H1 (cell line): ENCODE results near the gene XAGE3. TPM values are rescaled to one million over a fixed set of nuclear protein-coding genes. Genes with fewer than 3 reads are reported as not detected.
"Not testable (repeated sequence)": the region's sequence is repeated elsewhere in the genome, so short reads cannot be mapped to it uniquely, and the experiment has no call there.

Source experiments
- CTCF ChIA-PET: fragments of 300-600 bp; sonication (Branson Sonifier 250); formaldehyde crosslinking; loops from one replicate; lab custom pipeline; 2021; ENCODE audit not compliant: partially characterized antibody; lab: Charles Lee
- POLR2A ChIA-PET: fragments of 300-600 bp; sonication (Branson Sonifier 250); formaldehyde crosslinking; loops from one replicate; lab custom pipeline; 2021; ENCODE audit warnings: inconsistent platforms; ENCODE audit not compliant: partially characterized antibody; lab: Charles Lee
- DNase-seq, 2 experiments: peaks; one replicate each; pipeline versions ENCODE4 v3.0.0 to v3.0.0-alpha.2; 2010 to 2022; ENCODE audit warnings: low spot score in 2 of 2, low read depth in 1 of 2, mixed read lengths in 1 of 2
- FAIRE-seq: peaks from 2 replicates; lab custom pipeline; 2011; peaks lifted over from hg19 to GRCh38; lab: Jason Lieb, UNC
- H2AFZ ChIP-seq: 2 replicates; pipeline ENCODE4 v1.8.1; 2012; ENCODE audit warnings: low read length, inconsistent platforms
- H2AK5ac ChIP-seq: 2 replicates; pipeline ENCODE4 v1.6.1; 2013; ENCODE audit warnings: low read depth, low read length
- H2BK120ac ChIP-seq: replicated peaks from 2 replicates; pipeline ENCODE3; 2013; ENCODE audit warnings: low read depth, low read length, inconsistent platforms
- H2BK12ac ChIP-seq: 2 replicates; pipeline ENCODE4 v1.6.1; 2013; ENCODE audit warnings: low read depth, low read length
- H2BK15ac ChIP-seq: 2 replicates; pipeline ENCODE4 v1.6.1; 2013; ENCODE audit warnings: low read length
- H2BK20ac ChIP-seq: 2 replicates; pipeline ENCODE4 v1.6.1; 2013; ENCODE audit warnings: low read length
- H2BK5ac ChIP-seq: 2 replicates; pipeline ENCODE4 v1.6.1; 2013; ENCODE audit warnings: low read depth, low read length
- H3K14ac ChIP-seq: 2 replicates; pipeline ENCODE4 v1.6.1; 2013; ENCODE audit warnings: inconsistent platforms; ENCODE audit not compliant: insufficient read length
- H3K18ac ChIP-seq: 2 replicates; pipeline ENCODE4 v1.6.1; 2013; ENCODE audit warnings: low read length; ENCODE audit errors: extremely low read depth
- H3K23ac ChIP-seq: 2 replicates; pipeline ENCODE4 v1.6.1; 2013; ENCODE audit warnings: inconsistent platforms; ENCODE audit not compliant: insufficient read length
- H3K23me2 ChIP-seq: 2 replicates; pipeline ENCODE4 v1.6.1; 2013; ENCODE audit warnings: low read depth, low read length
- H3K27ac ChIP-seq: 2 replicates; pipeline ENCODE4 v1.6.1; 2011; ENCODE audit warnings: low read depth, low read length, inconsistent platforms
- H3K27me3 ChIP-seq, 4 experiments: replicated peaks in 1 of 4; 1 replicate in 1 of 4; 2 replicates in 3 of 4; pipeline versions ENCODE4 v1.6.1 to v1.8.1; 2011 to 2013; ENCODE audit warnings: low read length in 3 of 4, mild to moderate bottlenecking in 3 of 4, inconsistent platforms in 2 of 4, mixed read lengths in 2 of 4, moderate library complexity in 1 of 4; ENCODE audit not compliant: control insufficient read depth in 3 of 4, insufficient read depth in 3 of 4; ENCODE audit errors: extremely low read depth in 1 of 4
- H3K36me3 ChIP-seq, 4 experiments: 2 replicates each; pipeline versions ENCODE4 v1.6.1 to v1.8.1; 2011 to 2013; ENCODE audit warnings: mild to moderate bottlenecking in 4 of 4, low read length in 3 of 4, moderate library complexity in 2 of 4, control low read depth in 1 of 4, inconsistent platforms in 1 of 4; ENCODE audit not compliant: insufficient read depth in 4 of 4, control insufficient read depth in 2 of 4
- H3K4ac ChIP-seq: replicated peaks from 2 replicates; pipeline ENCODE3; 2013; ENCODE audit warnings: low read length, low read depth, mixed read lengths, inconsistent platforms; ENCODE audit not compliant: insufficient read length
- H3K4me1 ChIP-seq, 4 experiments: replicated peaks in 1 of 4; 1 replicate in 1 of 4; 2 replicates in 3 of 4; pipeline versions ENCODE4 v1.6.1 to v1.8.1; 2011 to 2013; ENCODE audit warnings: low read length in 3 of 4, inconsistent platforms in 2 of 4, mixed read lengths in 1 of 4; ENCODE audit not compliant: insufficient read depth in 4 of 4, control insufficient read depth in 3 of 4
- H3K4me2 ChIP-seq, 2 experiments: 2 replicates each; pipeline versions ENCODE4 v1.6.1 to v1.8.1; 2011 to 2013; ENCODE audit warnings: low read depth in 2 of 2, low read length in 2 of 2, control low read depth in 1 of 2, inconsistent platforms in 1 of 2, mild to moderate bottlenecking in 1 of 2; ENCODE audit not compliant: insufficient read depth in 1 of 2
- H3K4me3 ChIP-seq, 4 experiments: fragments of 200-600, 300-600 bp in 1 of 4; sonication (generic), shearing (Covaris generic), sonication (Bioruptor Twin) in 1 of 4; 2 replicates each; pipeline versions ENCODE4 v1.5.1 to v1.8.1; 2011 to 2016; ENCODE audit warnings: low read length in 4 of 4, low read depth in 3 of 4, control low read depth in 2 of 4, inconsistent platforms in 2 of 4, mild to moderate bottlenecking in 2 of 4, mixed read lengths in 1 of 4, moderate library complexity in 1 of 4; ENCODE audit not compliant: insufficient read depth in 2 of 4; ENCODE audit errors: extremely low read depth in 1 of 4
- H3K56ac ChIP-seq: replicated peaks from 2 replicates; pipeline ENCODE3; 2013; ENCODE audit warnings: low read depth, mild to moderate bottlenecking, mixed read lengths, low read length, inconsistent platforms; ENCODE audit not compliant: insufficient read length
- H3K79me1 ChIP-seq: 2 replicates; pipeline ENCODE4 v1.6.1; 2013; ENCODE audit warnings: low read depth, low read length, control low read depth
- H3K79me2 ChIP-seq, 2 experiments: 2 replicates each; pipeline versions ENCODE4 v1.6.1 to v1.8.1; 2012 to 2013; ENCODE audit warnings: low read length in 2 of 2, mild to moderate bottlenecking in 2 of 2, inconsistent platforms in 1 of 2; ENCODE audit not compliant: insufficient read depth in 2 of 2, control insufficient read depth in 1 of 2
- H3K9ac ChIP-seq, 4 experiments: replicated peaks in 1 of 4; 1 replicate in 1 of 4; 2 replicates in 3 of 4; pipeline versions ENCODE4 v1.6.1 to v1.8.1; 2011 to 2013; ENCODE audit warnings: low read depth in 3 of 4, low read length in 3 of 4, control low read depth in 2 of 4, mild to moderate bottlenecking in 2 of 4, moderate library complexity in 2 of 4, inconsistent platforms in 1 of 4; ENCODE audit errors: extremely low read depth in 1 of 4
- H3K9me3 ChIP-seq, 2 experiments: 2 replicates each; pipeline versions ENCODE4 v1.6.1 to v1.8.1; 2012 to 2013; ENCODE audit warnings: mild to moderate bottlenecking in 2 of 2, moderate library complexity in 2 of 2, control low read depth in 1 of 2, inconsistent platforms in 1 of 2, low read depth in 1 of 2, low read length in 1 of 2, mixed read lengths in 1 of 2; ENCODE audit not compliant: insufficient read depth in 2 of 2
- H4K20me1 ChIP-seq, 2 experiments: replicated peaks in 1 of 2; 2 replicates each; pipeline versions ENCODE3 to v1.8.1; 2011 to 2013; ENCODE audit warnings: inconsistent platforms in 2 of 2, low read length in 2 of 2, mild to moderate bottlenecking in 1 of 2; ENCODE audit not compliant: insufficient read depth in 2 of 2, control insufficient read depth in 1 of 2
- H4K5ac ChIP-seq: 2 replicates; pipeline ENCODE4 v1.6.1; 2013; ENCODE audit warnings: low read length, low read depth, mixed read lengths, inconsistent platforms; ENCODE audit not compliant: insufficient read length
- H4K8ac ChIP-seq: 2 replicates; pipeline ENCODE4 v1.8.0; 2013; ENCODE audit warnings: mild to moderate bottlenecking, moderate library complexity, low read length, inconsistent platforms; ENCODE audit not compliant: insufficient read depth; ENCODE audit errors: extremely low read depth
- H4K91ac ChIP-seq: replicated peaks from 2 replicates; pipeline ENCODE3; 2013; ENCODE audit warnings: low read length, mixed read lengths, inconsistent platforms; ENCODE audit not compliant: insufficient read length
- WGBS, 2 experiments: shearing (Covaris generic) in 1 of 2; methylation state at CpG; one replicate each; pipeline versions ENCODE4 v1.1.6 to v1.1.7; 2013 to 2015; ENCODE audit warnings: low lambda C conversion rate in 2 of 2, mixed read lengths in 2 of 2, inconsistent platforms in 1 of 2, low coverage in 1 of 2, missing lambda C conversion rate in 1 of 2; ENCODE audit not compliant: insufficient replicate concordance in 2 of 2, insufficient coverage in 1 of 2, insufficient read length in 1 of 2; ENCODE audit errors: extremely low coverage in 1 of 2, missing lambda C conversion rate in 1 of 2; 5-methylcytosine and 5-hydroxymethylcytosine counted together
- polyA plus RNA-seq, 7 experiments: library from polyadenylated mRNA; depleted of rRNA in 3 of 7; stranded (reverse) in 5 of 7; unstranded in 2 of 7; fragments of >200 nt in 5 of 7; fragments of 200-250 nt in 2 of 7; gene quantifications; 1 replicate in 5 of 7; 2 replicates in 1 of 7; 4 replicates in 1 of 7; pipeline versions ENCODE4 v1.2.1 to v1.2.3, GENCODE V29; 2011 to 2013; ENCODE audit warnings: missing spikeins in 2 of 7, mixed read lengths in 2 of 7
- total RNA-seq: library from RNA; stranded (reverse); fragmentation: NEBNext Ultra II Directional; extraction: Animal tissue kit (Norgen Biotek cat#: 25700); gene quantifications from 2 replicates; pipeline ENCODE4 v1.2.1, GENCODE V29; 2021

Gene XAGE3
- total and polyA plus RNA-seq, 2 of the 8 experiments (the other 6 are each of a cell fraction or from before 2014, with no cell fraction given), result not detected

DNA sequence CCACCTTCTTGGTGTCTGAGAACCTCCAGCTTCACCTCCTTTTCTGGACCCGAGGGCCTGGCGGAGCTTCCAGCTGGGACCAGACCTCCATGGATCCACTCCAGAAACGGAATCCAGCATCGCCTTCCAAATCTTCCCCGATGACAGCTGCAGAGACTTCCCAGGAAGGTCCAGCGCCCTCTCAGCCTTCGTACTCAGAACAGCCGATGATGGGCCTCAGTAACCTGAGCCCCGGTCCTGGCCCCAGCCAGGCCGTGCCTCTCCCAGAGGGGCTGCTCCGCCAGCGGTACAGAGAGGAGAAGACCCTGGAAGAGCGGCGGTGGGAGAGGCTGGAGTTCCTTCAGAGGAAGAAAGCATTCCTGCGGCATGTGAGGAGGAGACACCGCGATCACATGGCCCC is 39.3 kb upstream of the XAGE3 start:
- H2BK5ac ChIP-seq, result not testable (repeated sequence)

DNA sequence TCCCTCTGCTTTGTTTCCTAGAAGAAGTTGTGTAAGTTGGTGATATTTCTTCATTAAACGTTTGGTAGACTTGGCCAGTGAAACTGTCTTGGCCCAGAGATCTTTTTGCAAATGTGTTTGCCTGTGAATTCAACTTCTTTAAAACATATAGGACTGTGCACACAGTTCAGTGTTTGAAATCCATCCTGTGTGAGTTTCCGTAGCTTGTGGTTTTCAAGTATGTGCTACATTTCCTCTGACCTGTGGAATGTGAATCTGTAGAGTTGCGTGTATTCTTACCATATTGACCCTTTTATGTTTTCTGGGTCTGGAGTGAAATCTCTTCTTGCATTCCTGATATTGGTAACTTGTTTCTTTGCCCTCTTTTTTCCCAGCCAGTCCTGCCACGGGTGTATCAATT is 38.2 kb upstream of the XAGE3 start:
- H2AFZ ChIP-seq, H3K4me3 ChIP-seq, H3K14ac ChIP-seq, H3K27me3 ChIP-seq, CTCF ChIA-PET, H2BK5ac ChIP-seq, DNase-seq, H4K5ac ChIP-seq, H2BK12ac ChIP-seq, H3K56ac ChIP-seq, H2BK120ac ChIP-seq, H3K18ac ChIP-seq, H3K36me3 ChIP-seq, H3K9ac ChIP-seq, POLR2A ChIA-PET, H3K23me2 ChIP-seq, H3K79me2 ChIP-seq, H3K79me1 ChIP-seq, H3K9me3 ChIP-seq, H3K4ac ChIP-seq, H2BK15ac ChIP-seq, H3K27ac ChIP-seq, H2AK5ac ChIP-seq, H3K4me2 ChIP-seq, FAIRE-seq, H3K4me1 ChIP-seq, H4K8ac ChIP-seq, H3K23ac ChIP-seq, H2BK20ac ChIP-seq, H4K91ac ChIP-seq, H4K20me1 ChIP-seq: not testable (repeated sequence)
- no CpG with 5 or more reads among the region's 4 CpGs for WGBS, 2 experiments

More for the DNA sequence above, 39.3 kb upstream of the XAGE3 start:
- H3K36me3 ChIP-seq, H3K79me2 ChIP-seq, H3K56ac ChIP-seq, FAIRE-seq, H3K79me1 ChIP-seq, POLR2A ChIA-PET, H2BK20ac ChIP-seq, H2AK5ac ChIP-seq, H3K27me3 ChIP-seq, H3K4me1 ChIP-seq, H3K9me3 ChIP-seq, H3K27ac ChIP-seq, H3K23me2 ChIP-seq, H4K5ac ChIP-seq, H4K8ac ChIP-seq, H3K9ac ChIP-seq, H2BK120ac ChIP-seq, H3K18ac ChIP-seq, DNase-seq, H2AFZ ChIP-seq, H4K20me1 ChIP-seq, CTCF ChIA-PET, H4K91ac ChIP-seq, H2BK15ac ChIP-seq, H3K4me3 ChIP-seq, H2BK12ac ChIP-seq, H3K4me2 ChIP-seq, H3K14ac ChIP-seq, H3K4ac ChIP-seq, H3K23ac ChIP-seq: not testable (repeated sequence)
- no CpG with 5 or more reads among the region's 17 CpGs for WGBS, 2 experiments
